ENCODE data around the gene AOPEP.
"Not testable (repeated sequence)": the region's sequence is repeated elsewhere in the genome, so short reads cannot be mapped to it uniquely, and the experiment has no call there.

The AOPEP gene

DNA sequence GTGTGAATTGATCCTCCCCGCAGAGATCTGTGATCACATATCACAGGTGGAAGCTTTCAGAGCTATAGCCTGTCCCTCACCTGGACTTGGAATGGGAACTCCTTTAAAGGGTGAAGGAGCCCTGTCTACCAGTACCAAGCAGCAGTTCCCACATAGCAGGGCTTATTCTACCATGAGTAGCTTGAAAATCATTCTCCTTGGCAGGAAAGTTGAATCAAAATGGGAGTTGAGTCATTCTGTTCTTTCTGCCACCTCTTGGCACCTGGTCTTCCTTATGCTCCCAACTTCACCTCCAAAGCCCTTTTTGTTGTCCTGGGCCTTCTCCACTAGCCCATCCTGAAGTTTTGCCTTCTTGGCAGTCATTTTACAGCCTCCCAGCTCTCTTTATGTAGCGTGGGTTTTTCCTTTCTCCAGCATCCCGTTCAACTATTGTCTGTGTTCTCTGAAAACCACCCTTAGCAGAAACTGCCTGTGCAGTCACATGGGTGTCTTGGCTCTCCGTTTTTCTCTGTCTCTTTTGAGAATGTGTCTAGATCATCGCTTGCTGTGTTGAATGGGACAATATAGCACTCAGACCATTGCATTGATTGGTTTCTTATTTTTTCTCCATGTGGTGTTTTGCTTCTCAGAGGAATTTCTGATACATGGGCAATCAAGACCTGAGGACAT lies 222.2 kb downstream of the AOPEP start:
- in situ Hi-C loops (cut with MboI; ENCODE audit: low sequenced_read_pairs) = no loop called here

DNA sequence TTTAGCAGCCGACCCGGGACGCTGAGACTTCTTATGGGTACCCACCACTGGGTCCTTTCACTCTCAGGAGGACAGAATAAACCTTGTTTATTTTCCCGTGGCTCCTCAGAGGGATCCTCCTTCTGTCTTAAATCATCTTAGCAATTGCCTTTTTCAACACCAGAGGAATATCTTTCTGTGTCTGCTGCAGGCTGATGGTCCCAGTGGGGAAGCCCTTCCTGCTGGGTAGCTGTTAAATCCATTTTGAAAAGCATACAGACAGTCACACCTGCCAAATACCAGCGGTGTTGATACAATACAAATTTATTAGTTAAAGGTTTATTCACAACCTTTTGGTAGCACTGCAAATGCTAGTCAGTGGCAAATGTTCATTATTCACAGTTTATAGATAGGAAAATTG lies 222.9 kb downstream of the AOPEP start:
- in situ Hi-C loops (cut with MboI; ENCODE audit: low sequenced_read_pairs) = no loop called here

DNA sequence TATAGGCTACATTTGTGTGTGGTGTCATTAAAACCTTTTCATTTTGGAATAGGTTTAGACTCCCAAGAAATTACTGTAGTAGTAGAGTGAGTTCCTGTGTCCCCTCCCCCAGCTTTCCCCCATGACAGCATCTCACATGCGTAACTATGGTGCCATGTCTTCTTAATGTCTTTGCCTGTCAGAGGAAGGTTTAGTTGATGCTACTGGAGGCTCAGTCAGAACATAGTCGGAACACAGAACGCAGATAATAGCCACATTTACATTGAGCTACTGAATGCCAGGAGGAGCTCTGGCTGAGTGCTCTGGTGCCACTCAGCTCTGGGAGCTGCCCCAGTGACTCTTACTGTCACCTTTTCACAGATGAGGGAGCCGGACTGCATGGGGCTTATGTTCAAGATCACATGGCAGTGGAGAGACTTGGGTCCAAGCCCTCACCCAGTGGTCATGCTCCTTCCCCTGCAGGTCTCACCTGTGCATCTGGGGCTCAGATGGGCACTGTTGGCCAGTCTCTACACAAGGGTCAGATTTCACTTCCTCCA lies 223.6 kb downstream of the AOPEP start:
- in situ Hi-C loops (cut with MboI; ENCODE audit: low sequenced_read_pairs) = no loop called here

DNA sequence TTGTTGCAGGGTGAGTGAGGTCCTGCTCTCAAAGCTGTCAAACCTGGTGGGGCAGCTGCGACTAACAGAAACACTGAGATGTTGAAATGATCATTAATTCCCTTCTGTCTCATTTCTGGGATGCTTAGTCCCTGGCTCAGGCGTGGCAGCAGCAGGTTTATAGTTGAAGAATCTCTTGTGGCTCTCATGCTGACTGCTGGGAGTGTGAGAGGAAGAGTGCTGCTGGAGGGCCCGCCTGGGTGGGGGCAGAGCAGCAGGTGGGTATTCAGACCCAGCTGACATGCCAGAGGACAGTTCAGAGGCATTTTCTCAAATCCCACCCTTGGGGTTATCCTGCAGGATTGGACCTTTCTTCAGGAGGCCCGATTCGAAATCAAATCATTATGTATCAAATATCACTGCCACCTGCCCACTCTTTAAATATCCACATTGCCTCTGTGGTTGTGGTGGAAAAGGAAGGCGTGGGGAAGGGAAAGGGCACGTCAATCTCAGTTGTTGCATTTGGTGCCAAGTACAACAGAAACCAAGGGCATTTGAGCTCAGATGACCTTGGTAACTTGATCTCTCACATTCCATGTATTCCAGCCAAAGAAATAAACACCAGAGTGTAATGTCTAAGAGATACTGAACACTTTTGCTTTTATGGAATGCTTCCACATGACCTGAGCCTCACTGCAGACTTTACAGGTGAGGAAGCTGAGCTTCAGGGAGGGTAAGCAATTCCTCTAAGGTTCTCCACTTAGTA lies 224.3 kb downstream of the AOPEP start:
- in situ Hi-C loops (cut with MboI; ENCODE audit: low sequenced_read_pairs) = no loop called here

DNA sequence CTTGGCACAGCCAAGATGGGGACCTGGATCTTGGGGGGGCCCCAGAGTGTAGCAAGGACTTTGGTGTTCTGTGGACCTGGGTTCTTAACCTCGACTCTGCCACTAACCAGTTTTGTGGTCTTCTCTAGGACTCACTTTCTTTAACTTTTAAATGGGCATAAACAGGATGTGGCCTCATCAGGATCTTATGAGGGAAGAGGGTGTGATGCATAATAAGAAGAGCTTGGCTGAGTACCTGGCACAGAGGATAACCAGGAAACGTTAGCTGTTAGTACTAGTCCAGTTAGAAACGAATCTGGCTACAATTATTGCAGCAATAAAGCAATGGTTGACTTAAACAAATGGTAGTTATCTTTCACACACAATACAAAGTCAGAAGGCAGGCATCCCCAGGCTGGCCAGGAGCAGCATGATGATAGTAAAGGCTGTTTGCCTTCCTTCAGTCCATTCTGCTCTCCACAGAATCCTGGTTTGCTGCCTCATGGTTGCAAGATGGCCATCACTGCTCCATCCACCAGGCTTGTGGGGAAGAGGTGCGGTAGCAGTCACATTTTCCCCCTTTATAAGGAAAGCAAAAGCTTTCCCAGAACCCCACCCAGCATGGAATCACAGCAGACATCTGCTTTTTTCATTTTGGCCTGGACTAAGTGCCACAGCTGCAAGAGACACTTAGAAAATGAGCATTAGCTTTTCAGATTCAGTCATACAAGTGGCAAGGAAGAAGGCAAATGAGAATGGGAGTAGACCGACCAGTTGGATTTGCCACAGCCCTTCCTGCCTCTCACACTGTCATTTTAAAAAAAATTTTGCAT lies 225.0 kb downstream of the AOPEP start:
- in situ Hi-C loops (cut with MboI; ENCODE audit: low sequenced_read_pairs) = no loop called here

DNA sequence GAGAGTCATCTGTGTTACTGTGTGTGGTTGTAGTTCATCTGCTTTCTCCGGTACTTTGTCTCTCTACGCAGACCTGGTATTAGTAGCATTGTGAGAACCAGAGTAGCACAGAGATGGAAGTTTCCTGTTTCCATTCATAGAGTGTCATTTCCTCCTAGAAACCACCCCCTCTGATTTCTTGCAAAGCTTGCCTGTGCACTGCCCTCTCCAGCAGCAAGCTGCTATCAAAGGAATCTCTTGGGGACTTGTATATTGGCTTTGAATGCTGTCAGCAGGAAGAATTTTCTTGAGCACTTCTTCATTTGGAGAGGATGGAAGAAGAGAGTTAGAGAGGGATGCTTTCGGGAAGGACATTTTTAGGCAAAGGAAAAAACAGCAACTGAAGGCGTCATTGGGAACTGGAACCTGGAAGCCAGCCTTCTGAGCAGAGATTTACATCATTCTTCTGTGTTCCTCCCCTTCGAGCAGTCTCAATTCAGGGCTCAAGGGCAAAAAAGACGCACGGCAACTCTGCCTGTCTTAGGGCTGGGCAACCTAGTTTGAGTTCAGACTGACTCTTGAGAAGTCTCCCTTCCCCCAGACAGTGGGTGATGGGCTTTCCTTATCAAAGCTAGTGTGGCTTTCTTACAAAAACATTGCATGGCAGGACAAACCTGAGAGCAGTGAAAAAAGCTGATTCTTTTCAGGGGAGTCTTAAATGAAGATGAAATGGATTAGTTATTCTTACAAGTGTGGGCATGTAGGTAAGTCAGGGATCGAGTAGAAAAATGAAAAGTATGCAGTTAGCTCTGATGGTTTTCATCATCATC lies 226.3 kb downstream of the AOPEP start:
- in situ Hi-C loops (cut with MboI; ENCODE audit: low sequenced_read_pairs) = no loop called here

DNA sequence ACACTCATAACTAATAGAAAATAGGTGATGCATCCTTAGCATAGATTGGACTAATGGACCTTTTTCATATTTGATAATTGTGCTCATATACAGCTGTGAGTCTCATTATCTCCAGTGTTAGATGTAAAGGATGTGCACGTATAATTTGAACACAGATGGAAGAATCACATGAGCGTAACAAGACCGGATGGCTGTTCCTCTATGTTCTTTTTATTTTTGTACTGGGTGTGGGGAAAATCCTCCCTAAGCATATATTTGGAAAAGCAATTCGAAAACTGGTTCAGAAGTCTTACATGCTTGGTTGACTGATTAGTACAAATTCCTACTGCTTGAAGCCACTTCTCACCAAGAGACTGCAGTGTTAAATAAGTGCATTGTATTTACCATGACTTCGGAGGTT lies 230.2 kb downstream of the AOPEP start:
- in situ Hi-C loops (cut with MboI; ENCODE audit: low sequenced_read_pairs) = no loop called here

DNA sequence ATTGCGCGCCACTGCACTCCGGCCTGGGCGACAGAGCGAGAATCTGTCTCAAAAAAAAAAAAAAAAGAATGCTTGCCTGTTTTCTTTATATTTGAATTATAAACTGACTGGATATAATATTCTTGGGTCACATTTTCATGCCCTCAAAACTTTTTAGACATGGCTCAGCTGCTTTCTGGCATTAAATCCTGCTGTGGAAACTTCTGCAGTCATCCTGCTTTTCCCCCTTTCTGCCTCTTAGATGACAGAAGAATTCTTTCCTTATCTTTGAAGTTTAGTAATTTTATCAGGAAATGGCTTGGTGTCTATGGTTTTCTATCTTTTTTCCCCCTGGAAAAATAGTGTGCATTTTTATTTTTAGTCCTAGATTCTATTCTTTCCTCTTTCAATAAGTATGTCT lies 234.5 kb downstream of the AOPEP start:
- in situ Hi-C loops (cut with MboI; ENCODE audit: low sequenced_read_pairs) = no loop called here

DNA sequence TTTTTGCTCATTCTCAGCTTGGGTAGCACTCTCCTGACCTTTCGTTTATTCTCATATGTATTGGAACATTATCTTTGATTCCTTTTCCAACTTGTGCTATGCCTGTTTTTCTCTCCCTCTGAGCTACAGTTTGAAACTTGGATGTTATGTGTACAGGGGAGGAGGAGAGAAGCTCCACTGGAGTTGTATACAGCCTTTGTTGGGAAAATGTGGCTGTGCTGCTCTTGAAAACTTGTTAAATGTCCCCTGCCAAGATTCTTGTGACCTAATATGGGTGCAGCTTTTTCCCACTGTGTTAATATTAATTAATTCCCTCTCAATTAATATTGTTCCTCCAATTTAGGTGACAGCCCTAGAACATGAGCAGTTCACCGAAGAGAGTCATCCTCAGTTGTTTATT lies 235.4 kb downstream of the AOPEP start:
- in situ Hi-C loops (cut with MboI; ENCODE audit: low sequenced_read_pairs) = no loop called here

DNA sequence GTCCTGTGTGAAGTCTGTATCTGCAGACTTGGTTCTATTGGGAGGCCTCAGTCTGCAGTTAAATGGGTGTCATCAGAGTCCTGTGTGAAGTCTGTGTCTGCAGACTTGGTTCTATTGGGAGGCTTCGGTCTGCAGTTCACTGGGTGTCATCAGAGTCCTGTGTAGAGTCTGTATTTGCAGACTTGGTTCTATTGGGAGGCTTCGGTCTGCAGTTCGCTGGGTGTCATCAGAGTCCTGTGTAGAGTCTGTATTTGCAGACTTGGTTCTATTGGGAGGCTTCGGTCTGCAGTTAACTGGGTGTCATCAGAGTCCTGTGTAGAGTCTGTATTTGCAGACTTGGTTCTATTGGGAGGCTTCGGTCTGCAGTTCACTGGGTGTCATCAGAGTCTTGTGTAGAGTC lies 239.1 kb downstream of the AOPEP start:
- in situ Hi-C loops (cut with MboI; ENCODE audit: low sequenced_read_pairs) = not testable (repeated sequence)

DNA sequence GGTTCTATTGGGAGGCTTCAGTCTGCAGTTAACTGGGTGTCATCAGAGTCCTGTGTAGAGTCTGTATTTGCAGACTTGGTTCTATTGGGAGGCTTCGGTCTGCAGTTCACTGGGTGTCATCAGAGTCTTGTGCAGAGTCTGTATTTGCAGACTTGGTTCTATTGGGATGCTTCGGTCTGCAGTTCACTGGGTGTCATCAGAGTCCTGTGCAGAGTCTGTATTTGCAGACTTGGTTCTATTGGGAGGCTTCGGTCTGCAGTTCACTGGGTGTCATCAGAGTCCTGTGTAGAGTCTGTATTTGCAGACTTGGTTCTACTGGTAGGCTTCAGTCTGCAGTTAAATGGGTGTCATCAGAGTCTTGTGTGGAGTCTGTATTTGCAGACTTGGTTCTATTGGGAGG lies 239.5 kb downstream of the AOPEP start:
- in situ Hi-C loops (cut with MboI; ENCODE audit: low sequenced_read_pairs) = not testable (repeated sequence)

DNA sequence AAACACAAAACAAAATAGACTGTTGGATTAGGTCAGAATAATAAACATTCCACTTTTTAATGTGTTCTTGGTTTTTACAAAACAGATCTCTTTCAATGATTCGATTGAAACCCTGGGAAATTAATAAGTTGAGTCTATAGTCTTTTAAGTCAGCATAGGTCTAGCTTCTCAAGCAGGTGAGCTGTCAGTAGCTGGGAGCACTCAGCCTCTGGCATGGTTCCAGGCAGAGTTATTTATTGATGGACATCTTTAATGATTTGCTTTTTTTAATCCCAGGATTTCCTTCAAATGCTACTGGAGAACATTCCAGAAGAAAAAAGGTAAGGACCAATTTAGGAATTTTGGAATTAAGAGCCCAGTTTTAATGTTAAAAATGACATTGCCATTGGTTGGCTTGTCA lies 241.0 kb downstream of the AOPEP start:
- in situ Hi-C loops (cut with MboI; ENCODE audit: low sequenced_read_pairs) = no loop called here

DNA sequence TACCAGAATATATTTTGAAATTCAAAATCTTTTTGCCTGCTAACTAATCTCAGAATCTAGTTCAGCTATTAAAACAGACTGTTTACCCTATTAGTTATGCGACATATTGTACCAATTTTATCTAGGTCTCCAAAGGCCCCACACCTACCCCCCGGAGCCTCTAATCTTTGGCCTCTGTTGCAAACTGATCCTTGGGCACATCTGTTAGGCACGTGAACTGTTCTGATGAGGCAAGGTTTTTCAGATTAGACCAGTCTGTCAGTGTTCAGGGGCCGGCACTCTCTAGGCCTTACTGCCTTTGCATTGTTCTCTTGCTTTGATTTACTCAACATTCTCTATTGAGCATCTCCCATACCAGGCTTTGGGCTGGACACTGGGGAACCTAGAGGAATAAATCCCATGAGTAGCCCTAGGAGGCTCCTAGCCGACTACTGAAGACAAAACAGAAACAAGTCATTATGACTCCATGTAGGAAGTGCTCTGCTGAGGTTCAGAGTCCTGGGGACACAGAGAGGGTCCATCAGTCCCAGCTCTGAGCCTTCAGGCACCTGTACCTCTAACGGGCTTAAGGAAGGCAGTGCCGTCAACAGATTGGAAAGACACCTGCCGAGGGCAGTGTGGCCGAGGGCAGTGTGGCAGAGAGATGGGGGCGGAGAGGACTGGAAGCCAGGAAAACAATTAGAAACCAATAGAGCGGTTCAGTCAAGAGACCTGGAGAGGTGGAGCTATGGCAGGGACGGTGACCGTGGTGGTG lies 245.1 kb downstream of the AOPEP start:
- in situ Hi-C loops (cut with MboI; ENCODE audit: low sequenced_read_pairs) = no loop called here

DNA sequence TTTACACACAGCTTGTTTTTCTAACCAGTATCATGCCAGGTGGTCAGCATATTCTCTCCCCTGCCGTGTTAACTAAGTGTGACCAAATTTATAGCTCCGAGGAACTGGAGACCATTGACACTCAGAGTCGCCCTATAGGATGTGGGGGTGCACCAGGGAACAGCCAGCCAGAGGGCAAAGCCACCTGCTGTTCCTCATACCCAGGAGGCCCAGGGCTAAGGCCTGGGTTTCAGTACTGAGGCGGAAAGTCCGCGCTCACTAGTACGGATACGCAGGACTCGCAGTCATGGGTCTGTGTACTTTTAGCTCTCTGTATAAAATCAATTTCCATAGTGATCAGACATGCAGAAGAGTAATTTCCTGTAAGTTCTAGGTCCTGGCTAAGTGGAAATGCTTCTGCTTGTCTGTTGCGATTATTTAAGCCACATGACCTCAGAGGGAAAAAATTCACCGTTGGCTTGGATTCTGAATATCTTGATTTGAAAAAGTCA lies 247.0 kb downstream of the AOPEP start:
- in situ Hi-C loops (cut with MboI; ENCODE audit: low sequenced_read_pairs) = no loop called here

DNA sequence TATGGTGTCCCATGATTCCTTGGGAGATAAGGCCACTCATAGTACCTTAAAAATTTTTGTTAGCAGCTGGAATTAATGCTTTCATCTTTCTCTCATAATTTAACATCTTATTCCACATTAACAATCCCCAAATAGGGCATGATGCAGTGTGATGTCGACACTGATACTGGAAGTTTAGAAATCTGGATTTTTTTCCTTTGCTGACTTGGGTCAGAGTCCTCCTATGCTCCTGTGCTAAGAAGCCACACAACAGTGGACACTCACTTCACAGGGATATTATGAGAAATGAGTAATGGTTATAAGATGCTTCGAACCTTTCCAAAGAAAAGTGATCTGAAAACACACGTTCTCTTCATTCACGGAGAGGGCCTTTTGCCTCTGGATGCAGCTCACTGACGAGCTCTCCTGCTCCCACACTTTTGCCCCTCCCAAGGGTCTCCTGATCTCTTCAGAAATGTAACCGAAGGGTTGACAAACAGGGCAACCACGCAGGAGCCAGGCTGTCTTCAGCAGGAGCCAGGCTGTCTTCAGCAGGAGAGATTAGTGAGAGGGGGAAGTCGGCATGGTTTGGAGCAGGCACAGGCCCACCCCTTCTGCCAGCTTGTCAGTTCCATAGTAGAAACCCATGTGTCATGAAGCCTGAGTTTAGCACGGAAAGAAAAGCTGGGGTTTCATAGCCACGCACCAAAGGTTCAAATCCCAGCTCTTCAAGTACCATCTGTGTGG lies 247.8 kb downstream of the AOPEP start:
- in situ Hi-C loops (cut with MboI; ENCODE audit: low sequenced_read_pairs) = no loop called here

DNA sequence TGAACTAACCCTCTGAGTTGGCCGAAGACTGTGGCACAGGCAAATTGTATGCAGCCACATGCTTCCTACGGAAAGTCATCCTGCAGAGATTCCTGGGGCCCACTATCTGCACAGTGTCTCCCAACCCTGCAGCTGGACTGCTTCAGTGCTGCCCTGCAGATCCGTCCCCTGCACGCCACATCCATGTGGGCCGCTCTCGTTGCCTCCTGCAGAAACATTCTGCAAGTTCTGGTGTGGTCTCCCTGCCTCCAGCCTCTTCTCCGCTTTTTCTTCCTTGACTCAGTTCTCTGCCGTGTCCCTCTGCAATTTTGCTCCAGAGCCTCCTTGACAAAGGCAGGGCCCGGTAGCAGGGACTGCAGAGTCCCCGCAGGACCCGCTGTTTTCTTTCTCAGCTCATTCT lies 249.0 kb downstream of the AOPEP start:
- in situ Hi-C loops (cut with MboI; ENCODE audit: low sequenced_read_pairs) = no loop called here

DNA sequence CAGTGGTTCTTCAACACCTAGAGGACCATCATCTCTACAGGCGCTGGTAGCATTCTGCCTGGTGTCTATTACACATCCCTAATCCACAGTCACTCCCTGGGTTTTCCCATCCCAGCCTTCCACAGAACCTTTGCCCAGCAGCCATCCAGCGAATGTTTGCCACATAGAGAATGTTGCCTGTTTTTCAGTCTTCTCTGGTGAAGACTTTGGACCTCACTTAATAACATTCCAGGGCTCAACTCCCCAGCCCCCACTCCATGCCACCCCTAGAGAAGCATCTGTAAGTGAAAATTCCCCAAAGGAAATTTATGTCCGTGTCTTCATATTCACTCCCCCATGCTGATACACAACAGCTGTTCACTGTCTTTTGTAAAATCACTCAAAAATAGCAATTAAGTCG lies 249.6 kb downstream of the AOPEP start:
- in situ Hi-C loops (cut with MboI; ENCODE audit: low sequenced_read_pairs) = no loop called here

DNA sequence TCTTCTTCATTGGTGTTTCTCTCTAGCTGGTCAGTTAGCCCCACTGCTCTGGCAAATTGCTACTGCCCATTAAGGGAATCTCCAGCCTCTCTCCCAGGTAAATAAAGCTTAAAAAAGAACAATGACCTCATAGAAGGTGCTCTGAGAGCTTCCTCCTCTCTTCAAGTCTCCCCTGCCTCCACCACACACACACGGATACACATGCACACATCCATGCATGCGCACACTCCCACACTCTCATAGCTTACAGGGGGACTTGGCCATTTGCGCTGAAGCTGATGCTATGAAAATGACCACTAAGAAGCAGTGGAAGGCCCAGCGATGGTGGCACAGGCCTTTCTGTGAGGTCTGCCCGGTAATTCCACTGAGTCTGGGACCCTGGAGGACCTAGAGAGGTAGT lies 250.9 kb downstream of the AOPEP start:
- in situ Hi-C loops (cut with MboI; ENCODE audit: low sequenced_read_pairs) = no loop called here

DNA sequence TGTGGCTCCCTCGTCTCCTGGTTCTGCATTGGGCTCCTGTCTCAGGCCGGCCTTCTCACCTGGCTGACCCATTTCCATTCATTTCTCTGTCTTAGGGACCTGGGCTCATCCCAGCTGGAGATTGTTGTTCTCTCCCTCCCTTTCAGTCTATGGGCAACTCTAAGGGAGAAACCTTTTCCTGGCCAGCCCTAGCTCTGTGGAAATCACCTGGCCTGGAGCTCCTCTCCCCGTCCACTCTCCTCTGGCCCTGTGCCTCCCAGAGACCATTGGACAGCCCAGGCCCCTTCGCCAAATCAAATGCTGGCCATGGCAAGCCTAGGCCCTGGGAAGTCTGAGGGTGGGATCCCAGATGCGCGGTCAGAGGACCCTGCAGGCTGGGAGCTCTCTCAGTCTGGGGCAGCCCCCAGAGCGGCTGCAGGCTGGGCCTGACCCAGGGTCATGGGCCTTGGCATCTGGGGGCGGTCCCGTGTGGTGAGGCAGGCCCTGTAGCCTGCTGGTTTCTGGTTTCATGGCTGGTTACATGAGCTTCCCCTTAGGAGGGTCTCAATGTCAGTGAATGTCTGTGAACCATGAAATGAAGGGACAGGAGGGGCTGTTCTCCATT lies 253.5 kb downstream of the AOPEP start:
- in situ Hi-C loops (cut with MboI; ENCODE audit: low sequenced_read_pairs) = no loop called here

Measured in HL-60/S4 treated with phorbol 12-myristate 13-acetate at 8.2 ng/mL for 4 days and 3 days (cell line).